EL (cell line): ENCODE results near the gene RELN.

Source experiments
- DNase-seq: peaks from one replicate; pipeline ENCODE4 v3.0.0-alpha.2; 2016

Gene RELN

DNA sequence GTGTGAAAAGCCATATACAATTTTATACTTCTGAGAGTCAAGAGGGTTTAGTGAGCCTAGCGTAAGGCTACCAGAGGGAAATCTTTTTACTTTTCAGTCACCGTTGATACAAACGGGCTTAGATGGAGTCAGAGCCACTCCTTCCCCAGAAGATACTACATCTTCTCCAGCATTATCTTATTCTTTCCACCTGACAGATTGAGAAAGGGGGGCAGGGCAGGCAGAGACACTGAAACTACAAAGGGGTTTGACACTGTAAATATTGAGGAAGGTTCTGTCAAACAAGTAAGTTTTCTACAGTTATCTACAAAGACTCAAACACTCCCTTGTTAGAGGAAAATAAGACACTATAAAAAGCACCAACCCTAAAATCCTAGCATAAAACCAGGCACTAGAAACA, 100.0 kb downstream of the RELN start:
- no peak for DNase-seq

DNA sequence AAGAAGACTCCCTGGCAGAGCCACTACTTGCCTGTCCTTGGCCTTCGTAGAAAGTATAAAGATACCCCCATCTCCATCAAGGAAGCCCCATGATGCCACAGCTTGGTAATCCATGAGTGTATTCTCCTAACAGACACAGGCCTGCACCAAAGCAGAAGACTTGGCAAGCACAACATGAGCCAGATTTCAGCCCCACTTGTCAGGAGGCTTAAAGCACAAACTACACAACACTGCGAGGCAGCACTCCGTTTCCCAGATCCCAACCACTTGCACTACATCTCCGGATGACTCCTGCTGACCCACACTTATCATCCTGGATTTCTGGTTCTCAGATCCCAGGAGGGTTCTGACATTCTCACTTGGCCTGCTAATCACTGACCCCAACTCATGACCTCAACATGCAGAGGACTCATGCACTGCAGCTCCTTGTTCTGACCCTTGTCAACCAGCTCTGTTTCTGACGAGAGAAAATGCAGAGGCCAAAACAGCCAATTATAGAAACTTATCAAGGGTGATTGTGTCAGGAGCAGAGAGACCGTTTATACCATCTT, 100.8 kb downstream of the RELN start:
- no peak for DNase-seq

DNA sequence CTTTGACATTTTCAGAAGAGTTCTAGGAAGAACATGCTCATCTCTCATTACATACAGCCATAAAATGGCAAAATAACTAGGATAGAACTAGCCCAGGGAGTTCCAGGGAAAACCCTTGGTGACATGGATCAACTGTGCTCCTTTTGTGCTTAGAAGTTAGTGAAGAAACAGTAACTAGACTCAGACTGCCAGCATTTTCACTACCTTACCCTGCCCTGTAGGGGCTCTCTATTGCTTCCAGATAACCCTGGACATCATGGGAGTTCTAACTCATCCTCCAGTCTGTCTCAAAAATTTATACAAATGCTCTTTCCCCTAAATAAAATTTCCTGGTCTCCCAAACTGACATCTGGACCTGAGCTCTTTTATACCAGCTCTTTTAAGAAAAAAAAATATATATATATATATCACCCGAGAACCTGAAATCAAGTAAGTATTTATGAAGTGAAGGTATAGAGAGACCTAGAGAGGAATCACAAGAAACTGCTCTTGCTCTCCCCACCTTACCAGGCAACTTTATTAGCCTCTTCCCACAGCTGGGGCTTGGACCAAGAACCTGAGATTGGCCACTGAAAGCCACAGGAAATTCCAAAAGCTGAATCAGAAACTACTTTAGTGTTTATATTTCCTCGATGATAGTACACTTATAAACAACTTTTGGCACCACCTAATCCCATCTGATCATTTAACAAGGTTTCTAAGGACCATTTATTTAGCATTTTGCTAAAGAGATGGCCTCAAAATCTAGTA, 101.4 kb downstream of the RELN start:
- peak; percentile 50 for DNase-seq

DNA sequence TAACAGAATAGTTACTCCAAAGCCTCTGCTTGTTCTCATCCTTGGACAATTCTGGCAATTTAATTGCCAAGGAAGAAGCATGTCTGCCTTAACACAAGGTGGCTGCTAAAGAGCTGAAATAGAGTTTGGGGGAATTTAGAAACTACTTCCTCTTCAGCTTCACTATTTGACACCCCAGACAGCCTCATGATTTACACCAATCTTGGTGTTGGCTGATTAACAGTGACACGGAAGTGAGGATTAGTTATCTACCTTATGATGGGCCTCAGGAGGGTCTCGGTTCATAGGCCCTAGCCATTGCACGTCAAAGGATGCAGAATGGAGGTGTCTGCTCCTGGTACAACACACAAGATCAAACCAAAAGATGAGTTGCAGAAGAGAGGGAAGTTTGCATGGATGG, 102.4 kb downstream of the RELN start:
- no peak for DNase-seq

DNA sequence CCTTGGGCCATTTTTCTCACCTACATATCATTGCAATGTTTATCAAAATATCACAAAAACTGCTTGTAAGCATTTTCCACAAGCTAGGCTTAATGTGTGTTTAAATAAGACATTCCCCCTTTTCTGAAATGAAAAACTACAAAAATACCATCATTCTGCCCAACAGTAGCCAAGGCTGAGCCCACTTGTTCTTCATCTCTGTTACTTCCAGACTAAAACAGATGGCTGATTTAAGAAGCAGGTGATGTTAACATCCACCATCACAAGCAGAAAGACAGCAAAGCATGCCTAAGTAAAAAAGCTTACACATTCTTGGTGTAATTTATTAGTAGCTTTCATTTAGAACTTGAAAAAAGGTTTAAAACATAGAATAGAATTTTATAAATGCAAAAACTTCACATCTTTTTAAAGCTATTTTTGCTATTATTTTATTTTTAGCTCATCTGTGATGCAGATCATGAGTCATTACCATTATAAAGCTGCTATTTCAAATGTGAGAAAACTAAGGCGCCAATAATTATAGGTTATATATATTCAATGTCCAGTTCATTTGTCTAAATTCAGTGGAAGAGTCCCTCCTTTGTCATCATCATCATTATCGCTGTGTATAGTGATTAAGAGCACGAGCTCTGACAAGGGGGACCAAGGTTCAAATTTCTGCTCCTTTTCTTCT, 109.4 kb downstream of the RELN start:
- DNase-seq = no peak

DNA sequence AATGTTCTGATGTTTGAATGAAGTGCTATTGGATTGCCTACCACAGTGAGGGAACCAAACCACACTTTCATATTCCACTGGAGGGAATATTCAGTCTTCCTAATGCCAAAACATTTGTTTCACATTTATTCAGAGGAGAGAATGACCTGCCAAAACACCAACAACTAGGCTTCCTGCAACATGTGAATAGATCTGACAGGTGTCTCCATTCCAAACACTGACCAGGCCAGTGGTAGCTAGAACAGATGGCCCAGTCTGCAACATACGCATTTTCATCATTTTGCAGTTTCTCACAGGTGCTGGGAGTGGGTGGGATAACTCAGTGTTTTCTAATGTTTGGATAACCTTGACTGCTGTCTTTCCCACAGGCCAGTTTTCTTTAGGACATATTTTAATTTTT, 110.0 kb downstream of the RELN start:
- DNase-seq = no peak

DNA sequence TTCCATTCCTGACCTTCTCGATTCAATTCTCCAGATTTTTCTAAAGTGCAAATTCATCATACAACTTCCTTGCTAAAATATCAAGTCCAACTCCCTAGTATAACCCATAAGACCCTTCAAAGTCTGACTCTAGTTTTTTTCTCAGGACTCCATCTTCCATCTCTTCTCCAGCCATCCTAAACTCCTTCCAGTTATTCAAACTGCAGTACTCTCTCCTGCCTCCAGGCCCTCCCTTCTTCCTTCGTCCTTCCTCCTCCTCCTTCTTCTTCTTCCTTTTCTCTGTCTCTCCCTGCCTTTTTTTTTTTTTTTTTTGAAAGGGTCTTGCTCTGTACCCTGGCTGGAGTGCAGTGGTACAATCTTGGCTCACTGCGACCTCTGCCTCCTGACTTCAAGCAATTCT, 111.9 kb downstream of the RELN start:
- no peak for DNase-seq

DNA sequence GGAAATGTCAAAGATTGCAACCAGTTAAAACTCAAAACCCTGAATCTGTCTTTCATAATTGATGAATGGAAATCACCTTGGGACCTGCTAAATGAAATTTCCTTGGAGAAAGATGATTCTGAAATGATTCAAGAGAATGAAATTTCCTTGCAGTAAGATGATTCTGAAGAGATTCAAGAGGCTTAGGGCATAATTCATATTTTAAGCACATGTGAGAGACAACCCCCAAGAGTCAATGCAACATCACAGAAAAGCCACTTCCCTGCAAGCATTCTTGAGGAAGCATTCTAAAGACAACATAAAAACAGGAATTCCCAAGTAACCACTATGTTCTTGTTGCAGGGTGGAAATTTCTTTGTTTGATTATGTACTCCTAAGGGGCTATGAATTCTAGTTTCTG, 113.7 kb downstream of the RELN start:
- peak; percentile 5 for DNase-seq

DNA sequence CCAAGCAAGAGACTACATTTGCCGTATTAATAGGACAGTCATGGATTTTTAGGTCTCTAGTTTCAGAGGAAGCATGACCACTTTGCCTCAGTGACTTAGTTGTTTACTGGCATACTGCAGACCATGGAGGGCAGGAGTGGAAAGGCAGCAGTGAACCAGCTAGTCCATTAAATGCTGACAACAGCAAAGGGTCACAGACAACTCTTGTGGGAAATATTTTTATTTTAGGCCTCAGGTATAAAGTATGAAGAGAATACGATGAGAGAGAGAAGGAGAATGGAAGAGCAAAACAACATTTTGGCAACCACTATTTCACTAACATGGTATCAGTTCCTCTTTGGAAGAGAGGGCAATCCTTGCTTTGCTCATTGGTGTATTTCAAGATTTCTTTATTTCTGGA, 118.0 kb downstream of the RELN start:
- DNase-seq = no peak

DNA sequence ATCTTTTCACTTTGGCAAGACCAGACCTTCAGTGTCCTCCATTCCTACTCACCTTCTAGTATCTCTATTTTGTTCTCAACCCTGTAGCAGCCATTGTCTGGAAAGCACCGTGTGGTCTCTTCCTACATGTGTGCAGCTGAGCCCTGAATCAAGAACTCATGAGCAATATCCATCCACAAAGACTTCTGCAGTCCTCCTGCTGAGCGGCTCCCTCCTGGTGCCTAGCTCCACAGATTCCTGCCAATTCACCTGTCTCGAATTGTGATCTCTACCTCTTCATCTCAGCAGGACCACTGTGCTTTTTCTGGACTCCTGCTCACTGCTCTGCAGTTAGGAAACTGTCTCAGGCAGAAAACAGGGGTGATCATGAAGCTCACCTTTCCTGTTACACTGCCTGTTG, 118.8 kb downstream of the RELN start:
- DNase-seq = no peak

DNA sequence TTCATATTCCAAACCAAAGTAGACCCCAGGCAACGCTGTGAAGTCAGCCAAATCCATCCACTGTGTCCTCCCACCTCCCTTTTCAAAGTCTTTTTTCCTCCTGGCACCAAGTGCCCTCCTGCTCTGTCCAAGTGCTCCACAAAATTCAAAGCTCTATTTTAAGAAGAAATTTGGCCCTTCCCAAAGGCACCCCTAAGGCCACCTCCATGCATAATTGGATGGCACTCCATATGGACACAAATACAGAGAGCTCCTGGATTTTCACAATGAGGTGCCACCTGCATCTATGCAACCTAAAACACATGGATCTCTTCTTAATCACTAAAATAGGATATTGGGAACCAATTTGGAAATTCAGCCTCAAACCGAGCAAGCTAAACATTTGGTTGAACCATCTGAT, 121.6 kb downstream of the RELN start:
- no peak for DNase-seq

DNA sequence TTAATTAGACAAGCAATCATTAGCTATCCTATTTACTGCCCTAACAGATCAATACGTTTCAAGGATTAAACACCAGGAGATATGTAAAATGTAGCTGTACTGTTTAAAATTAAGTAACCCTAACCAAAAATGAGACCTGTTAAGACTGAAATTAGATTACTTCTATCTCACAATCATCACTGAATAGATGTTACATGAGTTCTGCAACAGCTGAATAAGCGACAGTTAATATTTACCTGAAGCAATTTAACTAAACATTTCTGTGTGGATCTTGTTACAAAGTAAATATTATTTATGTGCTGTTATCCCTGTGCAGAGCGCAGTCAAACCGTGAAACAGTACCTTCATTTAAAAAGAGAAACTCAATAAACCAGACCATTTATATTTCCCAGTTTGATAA, 122.5 kb downstream of the RELN start:
- DNase-seq = no peak

DNA sequence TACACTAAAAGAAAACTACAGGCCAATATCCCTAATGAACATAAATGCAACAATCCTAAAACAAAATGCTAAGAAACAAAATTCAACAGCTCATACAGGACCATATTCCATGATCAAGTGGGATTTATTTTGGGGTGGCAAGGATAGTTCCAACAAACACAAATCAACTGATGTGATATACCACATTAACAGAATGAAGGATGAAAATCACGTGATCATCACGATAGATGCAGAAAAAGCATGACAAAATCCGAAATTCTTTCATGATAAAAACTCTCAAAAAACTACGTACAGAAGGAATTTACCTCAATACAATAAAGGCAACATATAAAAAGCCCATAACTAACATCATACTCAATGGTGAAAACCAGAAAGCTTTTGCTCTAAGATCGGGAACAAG, 124.0 kb downstream of the RELN start:
- DNase-seq = no peak

DNA sequence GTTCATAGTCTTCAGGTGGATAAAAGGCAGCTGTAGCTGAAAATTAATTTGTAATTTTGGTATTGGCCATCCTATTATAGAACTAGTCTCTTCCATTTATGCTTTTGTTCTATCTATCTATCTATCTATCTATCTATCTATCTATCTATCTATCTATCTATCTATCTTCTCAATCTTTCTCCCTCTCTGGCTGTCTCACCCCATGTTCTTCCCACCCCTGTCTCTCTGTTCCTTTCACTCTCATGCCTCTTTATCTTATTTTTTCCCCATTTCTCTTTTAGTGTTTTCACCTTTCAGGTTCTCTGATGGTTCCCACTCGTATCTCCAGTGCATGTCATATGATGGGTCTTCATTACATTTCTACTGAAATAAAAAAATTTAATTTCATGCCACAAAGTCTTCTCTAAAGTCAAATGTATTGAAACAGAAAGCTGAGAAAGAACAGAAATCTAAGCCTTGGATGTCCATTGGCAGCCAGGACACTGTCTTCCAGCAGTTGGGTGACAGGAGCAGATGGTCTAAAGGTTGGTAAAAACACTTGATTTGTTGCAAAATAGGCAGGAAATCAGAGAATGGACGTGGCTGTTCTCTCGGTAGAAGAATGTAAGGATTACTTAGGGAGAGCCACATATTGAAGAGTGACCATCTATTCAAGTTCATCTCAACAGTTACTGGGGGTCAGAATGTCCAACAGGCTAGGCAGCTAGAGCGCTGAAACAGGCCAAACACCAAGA, 127.0 kb downstream of the RELN start:
- no peak for DNase-seq

DNA sequence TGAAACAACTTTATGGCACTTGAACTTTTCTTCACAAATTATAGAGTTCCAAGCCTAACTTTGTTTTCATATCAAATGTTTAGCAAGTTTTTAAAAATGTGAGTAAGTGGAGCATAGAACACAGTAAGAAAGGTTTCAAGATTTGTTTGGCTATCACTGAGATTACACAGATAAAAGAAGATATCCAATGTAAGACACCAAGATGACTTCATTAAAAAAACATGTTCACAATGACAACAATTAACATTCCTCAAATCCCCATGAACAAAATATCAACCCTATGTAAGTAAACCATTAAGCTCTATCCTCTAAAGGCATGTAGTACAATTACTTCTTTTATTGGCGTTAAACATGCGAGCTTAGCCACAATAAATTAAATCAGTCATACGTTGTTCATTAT, 129.7 kb downstream of the RELN start:
- DNase-seq = peak; percentile 39

DNA sequence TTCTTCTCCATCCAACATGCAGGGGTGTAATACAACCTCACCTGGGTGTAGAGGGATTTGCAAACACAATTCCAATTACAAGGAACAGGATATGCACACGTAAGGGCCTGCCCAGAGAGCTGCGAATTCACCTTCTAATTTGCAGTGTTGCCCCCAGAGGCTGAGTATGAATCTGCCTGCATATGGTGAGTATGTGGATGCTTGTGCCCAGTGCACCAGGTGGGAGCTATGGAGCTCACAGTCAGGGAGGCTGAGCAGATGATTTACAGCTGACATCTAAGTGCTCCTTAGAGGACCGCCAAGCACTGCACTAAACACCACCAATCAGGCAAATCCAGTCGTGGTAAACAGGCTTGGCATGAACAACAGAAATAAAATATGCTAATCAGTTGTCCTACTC, 132.0 kb downstream of the RELN start:
- no peak for DNase-seq

DNA sequence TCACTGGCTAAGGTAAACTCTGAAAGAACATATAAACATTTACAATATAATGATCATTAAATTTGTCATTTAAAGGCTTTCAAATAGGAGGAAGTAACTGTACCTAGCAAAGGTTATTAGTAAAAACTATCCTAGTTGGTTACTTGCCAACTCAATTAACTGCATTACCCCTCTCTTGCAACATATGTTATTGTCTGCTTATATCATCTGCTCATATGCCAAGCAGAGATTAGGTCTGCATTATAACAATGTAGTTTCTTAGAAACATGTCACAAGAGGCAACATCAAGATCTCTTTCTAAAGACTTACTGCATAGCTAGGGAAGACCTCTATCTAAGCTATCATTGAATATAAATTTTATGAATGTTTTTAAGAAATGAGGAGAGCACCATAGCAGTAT, 132.5 kb downstream of the RELN start:
- no peak for DNase-seq

DNA sequence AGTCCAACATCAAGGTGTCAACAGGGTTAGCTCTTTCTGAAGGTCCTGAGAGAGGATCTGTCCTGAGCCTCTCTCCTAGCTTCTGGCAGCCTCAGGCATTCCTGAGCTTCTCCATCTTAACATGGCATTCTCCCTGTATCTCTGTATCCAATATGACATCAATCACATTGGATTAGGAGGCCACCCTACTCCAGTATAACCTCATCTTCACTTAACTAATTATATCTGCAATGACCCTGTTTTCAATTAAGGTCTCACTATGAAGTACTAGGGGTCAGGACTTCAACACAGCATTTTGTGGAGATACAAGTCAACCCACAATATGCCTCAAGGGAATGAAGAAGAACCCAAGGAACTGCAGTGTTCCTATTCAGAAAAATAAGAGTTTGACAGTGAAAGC, 133.8 kb downstream of the RELN start:
- DNase-seq = no peak

DNA sequence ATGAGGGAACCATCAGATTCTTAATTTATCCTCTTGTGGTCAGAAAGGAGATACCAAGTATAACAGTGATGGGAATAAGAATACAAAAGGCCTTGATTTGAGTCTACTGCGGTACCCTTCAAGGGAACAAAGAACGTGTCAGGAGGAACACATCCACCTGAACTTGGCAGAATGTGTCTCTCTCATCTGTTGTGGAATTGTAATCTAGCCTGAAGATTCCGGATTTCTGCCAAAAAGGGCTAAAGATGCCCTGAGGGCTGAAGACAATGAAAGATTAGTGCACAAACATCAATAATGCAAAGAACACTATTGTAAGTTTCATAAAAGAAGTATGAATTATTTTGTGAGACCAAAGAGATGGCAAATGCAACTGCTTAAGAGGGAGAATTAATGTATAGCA, 134.8 kb downstream of the RELN start:
- DNase-seq = no peak

DNA sequence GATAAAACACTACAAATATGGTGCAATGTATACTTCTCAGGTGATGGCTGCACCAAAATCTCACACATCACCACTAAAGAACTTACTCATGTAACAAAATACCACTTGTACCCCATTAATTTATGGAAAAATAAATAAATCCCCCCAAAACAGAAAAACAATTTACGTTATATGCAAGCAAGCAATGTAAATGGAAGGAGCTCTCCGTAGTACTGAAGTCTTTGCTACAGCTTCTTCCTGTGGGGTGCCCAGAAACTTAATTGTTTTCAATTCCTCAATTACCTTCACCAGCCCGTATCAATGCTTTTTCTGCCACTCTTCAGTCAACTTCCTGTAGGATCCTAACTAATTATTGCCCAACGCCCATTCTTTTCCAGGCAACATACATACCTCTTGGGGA, 138.1 kb downstream of the RELN start:
- DNase-seq = peak; percentile 10

DNA sequence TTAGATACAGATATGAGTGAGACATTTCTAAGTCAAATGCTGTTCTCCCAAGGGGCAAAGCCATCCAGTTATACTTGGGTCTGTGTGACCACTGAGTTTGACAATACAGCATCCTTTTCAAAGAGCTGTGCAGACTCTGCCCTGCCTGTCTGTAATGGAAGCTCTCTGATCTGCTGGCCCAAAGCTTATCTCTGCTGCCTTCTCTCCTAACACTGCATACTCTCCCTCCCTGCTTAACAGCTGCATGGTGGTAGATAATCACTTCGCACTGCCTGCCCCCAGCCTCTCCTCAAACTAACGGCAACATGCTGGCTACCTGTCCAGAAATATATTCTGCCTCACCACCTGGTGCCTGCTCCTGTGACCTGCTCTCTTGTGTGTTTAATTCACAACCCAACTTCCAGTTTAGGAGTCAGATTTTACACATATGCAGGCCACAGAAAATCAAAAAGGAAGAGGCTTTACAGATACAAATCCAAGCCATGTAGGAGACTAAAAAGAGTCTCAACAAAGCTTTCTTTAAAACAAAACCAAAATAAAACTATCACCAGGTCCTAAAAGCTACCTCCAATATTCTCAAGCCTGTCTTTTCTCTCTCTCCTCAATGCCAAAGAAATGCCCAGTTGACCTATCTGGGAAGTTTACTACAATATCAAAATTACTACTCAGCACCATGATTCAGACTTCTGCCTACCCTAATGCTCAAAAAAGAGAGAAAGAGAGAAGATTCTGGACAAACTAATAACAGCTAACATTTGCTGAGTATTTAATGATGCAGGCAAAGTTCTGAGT, 145.6 kb downstream of the RELN start:
- DNase-seq = no peak

DNA sequence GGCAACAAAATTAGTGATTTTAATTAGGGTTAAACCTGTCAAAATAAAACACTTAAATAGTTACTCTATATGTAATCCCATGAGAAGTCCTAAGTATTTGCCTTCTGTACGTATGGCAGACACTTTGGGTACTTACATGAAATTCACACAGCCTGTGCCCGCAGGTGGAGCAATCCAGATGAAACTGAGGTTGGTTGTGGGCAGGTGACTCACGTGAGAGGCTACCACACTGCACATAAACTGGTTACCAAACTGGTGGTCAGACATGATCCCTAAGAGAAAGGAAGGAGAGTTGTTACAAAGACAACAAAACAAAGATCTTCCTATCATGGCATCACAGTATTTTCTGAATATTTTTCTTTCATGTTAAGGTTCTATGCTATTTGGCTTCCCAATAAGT, 156.1 kb downstream of the RELN start:
- DNase-seq = no peak

DNA sequence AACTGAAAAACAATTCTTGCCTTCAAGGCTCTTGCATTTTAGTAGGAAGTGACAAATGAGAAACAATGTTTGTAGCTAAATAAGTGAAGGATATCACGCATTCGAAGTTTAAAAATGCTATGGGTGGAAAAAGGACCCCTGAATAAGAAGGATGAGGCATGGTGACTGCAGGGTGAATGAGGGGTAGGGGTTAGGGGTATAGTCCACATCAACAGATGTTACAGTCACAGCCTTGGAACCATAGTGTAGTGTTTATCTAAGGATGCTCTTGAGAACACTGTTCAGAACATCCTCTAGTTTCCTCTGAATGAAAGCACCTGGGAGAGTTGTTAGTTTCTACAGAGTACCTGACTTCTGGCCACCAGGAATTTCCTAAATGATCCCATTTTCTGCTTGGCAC, 157.0 kb downstream of the RELN start:
- DNase-seq = no peak
